Islet of Langerhans (tissue), 1 donor: Measurements from ENCODE around the gene TLN1.

Experiments
- FAIRE-seq: peaks from one replicate; lab custom pipeline; 2011; peaks lifted over from hg19 to GRCh38; lab: Jason Lieb, UNC

The TLN1 gene

DNA sequence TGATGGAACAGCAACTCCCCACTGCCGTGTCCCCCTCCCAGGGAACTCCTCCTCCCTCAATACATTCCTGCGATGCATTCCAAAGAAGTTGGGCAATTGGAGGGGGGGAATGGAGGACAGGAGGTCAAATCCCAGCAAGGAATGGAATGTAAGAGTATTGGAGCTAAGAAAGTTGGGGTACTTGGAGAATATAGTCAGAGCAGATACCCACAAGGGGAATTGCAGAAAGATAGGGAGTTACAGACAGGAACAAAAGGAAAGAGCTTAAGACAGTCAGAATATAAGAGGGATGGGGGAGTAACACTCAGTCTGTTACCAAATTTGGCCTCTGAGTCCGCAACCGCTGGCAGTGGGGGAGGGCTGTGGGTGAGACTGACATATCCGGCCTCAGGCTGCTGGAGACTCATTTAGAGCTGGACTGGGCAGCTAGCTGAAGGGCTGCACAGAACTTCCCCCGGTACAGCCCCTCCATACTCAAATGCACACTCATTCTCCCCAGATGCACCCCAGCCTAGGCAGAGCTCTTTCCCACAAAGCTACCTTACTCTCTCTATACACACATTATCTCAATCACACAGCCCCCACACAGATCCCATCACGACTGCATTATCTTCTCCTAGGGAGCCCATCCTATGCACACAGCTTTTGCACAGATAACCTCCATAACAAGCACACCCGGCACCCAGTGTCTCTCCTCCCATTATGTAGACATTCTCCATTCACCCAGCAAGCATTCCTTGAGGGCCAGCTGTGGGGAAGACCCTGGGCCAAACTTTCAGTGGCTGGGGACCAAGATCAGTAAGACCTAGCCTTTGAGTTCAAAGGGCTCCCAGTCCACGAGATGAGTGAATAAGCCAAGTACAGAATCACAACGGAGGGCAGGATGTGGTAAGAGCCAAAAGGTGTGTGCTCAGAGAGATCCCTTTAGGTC, 3.7 kb downstream of the TLN1 start:
- FAIRE-seq = no peak

GRCh38 chr9:35727676-35728040, 4.3 kb downstream of the TLN1 start:
- no peak for FAIRE-seq

- FAIRE-seq = no peak
These were observed 5.1 kb downstream of the TLN1 start for GRCh38 chr9:35726931-35727330.

- no peak for FAIRE-seq
These were observed 6.6 kb downstream of the TLN1 start for GRCh38 chr9:35725362-35725761.

DNA sequence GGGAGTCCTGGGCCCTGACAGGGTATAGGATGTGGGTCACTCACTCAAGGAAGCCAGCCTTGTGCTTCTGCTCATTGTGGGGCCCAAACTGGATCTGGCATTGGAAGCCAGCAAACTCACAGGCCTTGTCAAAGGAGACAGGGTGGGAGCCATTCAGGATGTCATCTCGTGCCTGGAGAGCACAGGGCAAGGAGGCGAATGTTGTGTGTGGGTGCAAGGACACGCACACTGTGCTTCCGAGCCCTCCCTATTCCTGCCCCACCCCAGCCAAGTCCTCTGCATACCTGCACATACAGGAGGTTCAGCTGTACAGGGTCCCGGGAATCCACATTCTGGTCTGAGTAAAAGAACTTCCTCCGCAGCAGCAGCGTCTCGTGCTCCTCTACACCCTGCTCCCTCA, 8.1 kb downstream of the TLN1 start:
- no peak for FAIRE-seq

- FAIRE-seq = no peak
These were observed 8.6 kb downstream of the TLN1 start for GRCh38 chr9:35723426-35723825.

GRCh38 chr9:35719546-35719945, 12.4 kb downstream of the TLN1 start:
- no peak for FAIRE-seq

GRCh38 chr9:35718721-35719511, 13.1 kb downstream of the TLN1 start:
- no peak for FAIRE-seq

DNA sequence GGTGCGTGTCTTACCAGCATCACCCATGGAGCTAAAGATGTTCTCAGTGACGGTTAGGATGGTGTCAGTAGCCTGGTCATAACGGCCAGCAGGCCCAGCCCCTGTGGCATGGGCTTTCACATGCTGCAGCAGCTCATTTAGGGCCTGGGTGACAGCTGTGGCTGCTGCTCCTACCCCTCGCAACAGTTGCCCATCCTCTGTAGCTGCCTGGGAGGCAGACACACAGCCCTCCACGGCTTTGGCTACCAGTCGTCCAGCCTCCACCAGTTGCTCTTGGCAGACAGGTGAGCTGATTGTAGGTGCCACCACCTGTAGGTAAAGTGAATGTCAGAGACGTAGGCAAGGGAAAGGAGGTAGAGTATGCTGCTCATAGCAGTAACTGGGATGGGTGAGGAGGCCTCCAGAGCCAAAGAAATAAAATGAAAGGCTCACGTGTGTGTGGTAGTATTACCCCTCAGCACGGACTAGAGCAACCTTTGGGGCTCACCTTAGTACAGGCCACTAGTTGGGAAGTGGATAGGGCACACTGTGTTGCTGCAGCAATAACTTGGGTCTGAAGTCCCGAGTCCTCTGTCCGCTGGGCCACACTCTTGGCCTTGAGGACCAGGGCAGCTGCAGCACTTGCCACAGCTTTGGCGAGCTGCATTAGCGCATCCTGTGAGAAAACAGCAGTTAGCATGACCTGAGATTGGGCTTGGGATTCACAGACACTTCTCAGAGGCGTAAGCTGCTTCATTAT, 14.7 kb downstream of the TLN1 start:
- no peak for FAIRE-seq

DNA sequence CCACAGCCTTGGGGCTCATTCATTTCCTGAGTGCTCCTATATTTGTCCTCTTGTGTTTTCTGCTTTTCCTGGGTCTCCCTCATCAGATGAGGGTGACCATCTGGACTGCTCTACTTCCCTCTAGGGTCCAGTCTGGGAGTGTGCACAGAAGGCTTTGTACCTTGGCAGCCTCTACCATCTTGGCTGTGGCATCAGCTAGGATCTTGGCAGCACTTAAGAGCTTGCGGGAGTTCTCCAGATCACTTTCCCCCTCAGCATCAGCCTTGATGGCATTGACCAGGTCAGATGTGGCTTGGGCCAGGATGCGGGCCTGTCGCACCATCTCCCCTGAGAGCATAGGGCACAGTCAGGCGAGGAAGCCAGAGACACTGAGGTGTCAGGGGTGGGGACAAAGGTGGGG, 15.8 kb downstream of the TLN1 start:
- FAIRE-seq = no peak

DNA sequence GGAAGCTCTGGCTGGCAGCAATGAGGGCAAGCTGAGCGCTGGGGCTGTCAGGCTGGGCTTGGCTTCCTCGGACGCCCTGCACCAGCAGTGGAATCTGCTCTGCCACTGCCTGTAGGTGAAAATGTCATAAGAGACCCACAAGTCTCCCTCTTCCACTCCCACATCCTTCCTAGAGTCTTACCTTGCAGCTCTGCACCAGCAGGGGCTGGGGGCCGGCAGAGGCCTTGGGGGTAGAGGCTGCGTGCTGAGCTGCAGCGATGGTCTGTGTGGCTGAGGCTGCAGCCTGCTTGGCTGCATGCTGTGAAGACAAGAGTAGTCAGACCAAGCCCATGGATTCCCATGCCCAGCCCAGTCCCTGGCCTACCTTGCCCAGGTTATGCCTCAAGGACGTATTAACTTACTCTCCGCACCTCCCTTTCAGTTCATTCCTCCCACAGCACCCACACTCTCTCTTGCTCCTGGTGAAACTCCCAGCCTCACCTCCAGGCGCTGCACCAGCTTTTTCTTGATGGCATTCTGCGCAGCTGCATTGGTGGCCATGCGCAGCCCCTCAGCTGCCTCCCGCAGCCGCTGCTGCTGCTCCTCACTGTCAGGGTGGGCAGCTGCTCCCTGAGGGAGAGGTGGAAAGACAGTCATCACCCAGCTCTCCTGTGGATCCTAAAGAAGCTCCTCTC, 17.3 kb downstream of the TLN1 start:
- no peak for FAIRE-seq

- no peak for FAIRE-seq
These were observed 17.9 kb downstream of the TLN1 start for GRCh38 chr9:35714123-35714522.

DNA sequence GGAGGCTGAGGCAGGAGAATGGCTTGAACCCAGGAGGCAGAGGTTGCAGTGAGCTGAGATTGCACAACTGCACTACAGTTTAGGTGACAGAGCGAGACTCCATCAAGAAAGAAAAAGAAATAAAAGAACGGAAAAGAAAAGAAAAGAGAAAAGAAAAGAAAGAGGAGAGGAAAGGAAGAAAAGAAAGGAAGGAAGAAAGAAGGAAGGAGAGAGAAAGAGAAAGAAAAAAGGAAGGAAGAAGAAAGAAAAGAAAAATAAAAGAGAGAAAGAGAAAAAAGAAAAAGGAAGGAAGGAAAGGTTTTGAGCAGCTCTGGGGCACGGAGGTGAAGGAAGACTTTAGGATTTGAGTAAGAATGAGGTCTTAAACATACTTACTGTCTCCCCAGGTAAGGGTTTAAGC, 18.4 kb downstream of the TLN1 start:
- no peak for FAIRE-seq

DNA sequence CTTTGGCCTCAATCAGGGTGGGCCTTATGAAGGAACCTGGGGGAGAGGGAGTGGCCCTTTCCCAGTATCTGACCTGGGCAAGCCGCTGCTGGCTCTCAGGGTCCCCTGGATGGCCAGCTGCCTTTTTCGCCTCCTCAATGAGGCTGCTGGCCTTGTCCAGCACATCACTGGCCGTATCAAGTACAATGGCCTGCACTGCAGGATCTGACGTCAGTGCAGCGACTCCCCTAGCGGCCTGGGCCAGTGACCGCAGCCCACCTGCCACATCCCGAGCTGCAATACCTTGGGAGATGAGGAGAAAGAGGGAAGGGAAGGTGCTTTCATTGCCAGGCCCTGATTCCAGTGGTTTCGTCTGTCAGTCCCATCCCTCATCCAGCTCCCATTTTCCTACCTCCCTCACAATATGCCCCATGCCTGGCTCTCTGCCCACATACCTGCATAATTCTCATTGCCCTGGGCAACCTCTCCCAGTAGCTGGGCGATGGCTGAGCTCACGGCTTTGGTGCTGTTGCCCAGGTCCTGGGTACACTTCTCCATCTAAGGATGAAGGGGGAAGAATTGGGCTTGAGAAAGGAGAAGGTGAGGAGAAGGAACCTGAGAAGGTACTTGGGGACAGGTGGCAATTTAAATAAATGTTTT, 19.1 kb downstream of the TLN1 start:
- no peak for FAIRE-seq

DNA sequence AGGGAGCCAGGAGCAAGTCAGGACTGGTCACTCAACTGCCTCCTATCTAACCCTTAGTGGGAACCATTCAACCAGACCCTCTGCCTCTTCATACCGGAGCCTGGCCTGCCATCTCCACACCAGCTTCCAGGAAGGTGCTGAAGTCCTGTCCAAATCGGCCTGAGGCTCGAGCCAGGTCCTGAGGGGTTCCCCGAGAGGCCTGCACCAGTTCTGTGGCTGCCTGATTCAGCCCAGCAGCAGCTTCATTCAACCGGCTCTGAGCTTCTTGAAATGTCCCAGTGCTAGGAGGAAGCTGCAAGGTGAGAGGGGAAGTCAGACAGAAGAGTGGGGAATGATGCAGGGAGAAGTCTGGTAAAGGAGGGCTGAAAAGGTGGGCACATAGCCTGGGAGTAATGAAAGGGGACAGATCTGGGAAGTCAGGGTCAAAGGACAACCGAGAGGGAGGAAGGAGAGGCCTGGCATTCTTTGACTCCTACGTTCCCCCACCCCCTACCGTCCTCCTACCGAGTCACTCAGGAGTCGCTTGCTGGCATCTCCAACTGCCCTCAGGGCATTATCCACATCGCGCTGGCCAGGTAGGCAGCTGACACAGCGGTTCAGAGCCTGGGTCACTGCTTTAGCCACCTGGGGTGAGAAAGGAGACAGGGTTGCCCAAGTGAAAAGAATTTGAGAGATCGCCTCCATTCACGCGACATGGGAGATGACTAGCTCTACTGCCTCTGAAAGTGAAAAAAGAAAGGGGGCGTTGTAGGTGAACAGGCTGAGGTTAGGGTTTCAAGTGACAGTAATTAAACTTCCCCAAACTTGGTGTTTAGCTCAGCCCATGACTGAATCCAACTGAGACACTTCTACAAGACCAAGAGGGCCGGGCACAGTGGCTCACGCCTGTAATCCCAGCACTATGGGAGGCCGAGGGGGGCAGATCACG, 20.2 kb downstream of the TLN1 start:
- no peak for FAIRE-seq

- no peak for FAIRE-seq
These were observed 21.0 kb downstream of the TLN1 start for GRCh38 chr9:35710818-35711500.

DNA sequence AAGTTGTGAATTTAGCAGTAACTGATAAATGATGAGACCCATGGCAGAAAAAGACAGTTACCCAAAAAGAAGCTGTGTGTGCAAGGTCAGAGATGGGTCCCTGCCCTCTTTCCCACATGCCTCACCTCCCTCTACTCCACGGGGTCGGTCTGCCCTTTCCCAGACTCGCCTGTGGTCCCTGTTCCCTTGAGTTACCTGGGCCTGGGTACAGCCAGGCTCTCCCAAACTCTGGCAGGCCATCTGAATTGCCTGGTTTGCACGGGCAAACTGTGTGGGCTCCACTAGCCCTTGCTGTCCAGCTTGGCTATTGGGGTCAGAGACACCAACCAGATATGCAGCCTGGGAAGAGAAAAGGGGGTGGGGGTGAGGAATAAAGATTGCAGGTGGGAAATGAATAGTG, 23.8 kb downstream of the TLN1 start:
- FAIRE-seq = no peak

- no peak for FAIRE-seq
These were observed 25.0 kb downstream of the TLN1 start for GRCh38 chr9:35706951-35707350.

- FAIRE-seq = no peak
These were observed 26.1 kb downstream of the TLN1 start for GRCh38 chr9:35705836-35706430.

- FAIRE-seq = no peak
These were observed 26.6 kb downstream of the TLN1 start for GRCh38 chr9:35705372-35705771.
